Ramos (cell line): ENCODE measurements around the gene PTGIS.

Experiments used
- in situ Hi-C: fragments of 300-500 bp; cut with MboI; formaldehyde crosslinking; loops from one replicate; pipeline ENCODE4 v1.14.3; 2022; ENCODE audit warnings: low sequenced_read_pairs; ENCODE audit not compliant: unreplicated experiment

PTGIS gene

DNA sequence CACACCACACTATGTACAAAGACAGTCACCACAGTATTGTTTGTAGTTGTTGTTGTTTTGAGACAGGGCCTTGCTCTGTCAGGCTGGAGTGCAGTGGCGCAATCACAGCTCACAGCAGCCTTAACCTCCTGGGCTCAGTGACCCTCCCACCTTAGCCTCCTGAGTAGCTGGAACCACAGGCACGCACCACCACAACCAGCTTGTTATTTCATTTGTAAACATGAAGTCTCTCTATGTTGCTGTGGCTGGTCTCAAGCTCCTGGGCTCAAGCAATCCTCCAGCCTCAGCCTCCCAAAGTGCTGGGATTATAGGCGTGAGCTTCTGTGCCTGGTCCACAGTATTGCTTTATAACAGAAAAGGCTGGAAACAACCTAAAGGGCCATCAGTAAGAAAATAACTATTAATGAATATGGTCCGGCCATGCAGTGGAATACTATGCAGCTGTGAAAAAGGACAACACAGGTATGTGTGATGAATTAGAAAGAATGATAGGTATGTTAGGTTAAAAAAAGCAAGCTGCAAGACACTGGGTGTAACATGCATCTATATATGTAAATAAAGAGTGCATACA lies 30.0 kb upstream of the PTGIS start:
- in situ Hi-C loops: no loop called here

DNA sequence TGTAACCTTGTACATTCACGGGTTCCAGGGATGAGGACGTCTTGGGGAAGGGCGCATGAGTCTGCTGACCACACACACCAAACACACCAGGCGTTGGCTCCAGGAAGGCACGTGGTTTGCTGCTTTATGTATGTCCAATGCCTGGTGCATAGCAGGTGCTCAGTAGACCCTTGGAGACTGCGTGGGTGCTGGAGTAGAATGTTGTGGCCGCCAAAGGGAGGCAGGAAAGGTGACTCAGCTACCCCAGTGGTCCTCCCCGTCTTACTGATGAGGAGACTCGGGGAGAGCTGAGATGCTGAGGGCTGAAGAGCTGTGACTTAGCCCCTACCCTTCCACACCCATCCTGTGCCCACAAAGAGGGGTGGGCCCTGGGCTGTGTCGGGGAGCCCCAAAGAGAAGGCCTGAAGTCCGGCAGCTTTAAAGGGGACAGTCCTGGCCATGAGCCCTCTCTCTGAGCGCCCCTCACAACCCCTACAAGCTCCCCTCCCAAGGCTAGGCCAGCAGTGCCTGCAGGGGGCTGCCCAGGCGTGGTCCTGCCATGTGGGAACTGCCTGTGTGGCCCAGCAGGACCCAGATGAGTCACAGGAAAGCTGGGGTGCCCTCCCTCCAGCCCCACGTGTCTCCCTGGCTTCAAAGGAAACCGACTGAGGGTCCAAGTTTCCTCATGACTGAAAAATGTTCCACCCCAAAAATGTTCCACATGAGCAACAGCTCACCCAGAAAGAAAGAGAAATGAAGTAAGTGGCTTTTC lies 28.0 kb upstream of the PTGIS start:
- in situ Hi-C loops: no loop called here

DNA sequence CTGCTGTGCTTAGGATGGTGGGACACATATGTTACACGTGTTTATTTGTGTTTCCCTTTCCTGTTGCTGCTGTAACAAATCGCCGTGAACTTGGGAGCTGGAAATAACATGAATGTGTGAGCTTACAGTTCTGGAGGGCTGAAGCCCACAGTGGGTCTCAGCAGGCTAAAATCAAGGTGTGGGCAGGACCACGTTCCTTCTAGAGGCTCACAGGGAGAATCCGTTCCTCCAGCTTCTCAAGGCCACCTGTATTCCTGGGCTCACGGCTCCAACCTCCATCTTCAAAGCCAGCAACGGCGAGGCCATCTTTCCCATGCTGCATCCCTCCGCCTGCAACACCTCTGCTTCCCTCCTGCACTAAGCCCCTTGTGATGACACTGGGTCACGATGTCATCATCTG lies 27.4 kb upstream of the PTGIS start:
- in situ Hi-C loops: no loop called here

DNA sequence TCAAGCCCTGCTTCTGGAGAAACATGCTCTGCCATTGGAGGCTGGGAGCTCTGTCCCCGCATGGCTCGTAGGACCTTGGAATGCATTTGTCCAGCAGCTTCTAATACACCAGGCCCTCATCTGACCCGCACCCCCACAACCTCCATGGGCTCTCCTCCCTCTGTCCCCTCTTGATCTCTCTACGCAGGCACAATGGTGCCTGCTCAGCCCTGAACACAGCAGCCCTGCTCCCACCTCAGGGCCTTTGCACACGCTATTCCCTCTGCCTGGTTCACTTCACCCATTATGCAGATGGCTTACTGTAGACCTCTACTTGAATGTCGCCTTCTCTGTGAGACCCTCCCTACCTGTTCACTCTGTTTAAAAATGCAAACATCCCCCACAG lies 27.0 kb upstream of the PTGIS start:
- in situ Hi-C loops: no loop called here

DNA sequence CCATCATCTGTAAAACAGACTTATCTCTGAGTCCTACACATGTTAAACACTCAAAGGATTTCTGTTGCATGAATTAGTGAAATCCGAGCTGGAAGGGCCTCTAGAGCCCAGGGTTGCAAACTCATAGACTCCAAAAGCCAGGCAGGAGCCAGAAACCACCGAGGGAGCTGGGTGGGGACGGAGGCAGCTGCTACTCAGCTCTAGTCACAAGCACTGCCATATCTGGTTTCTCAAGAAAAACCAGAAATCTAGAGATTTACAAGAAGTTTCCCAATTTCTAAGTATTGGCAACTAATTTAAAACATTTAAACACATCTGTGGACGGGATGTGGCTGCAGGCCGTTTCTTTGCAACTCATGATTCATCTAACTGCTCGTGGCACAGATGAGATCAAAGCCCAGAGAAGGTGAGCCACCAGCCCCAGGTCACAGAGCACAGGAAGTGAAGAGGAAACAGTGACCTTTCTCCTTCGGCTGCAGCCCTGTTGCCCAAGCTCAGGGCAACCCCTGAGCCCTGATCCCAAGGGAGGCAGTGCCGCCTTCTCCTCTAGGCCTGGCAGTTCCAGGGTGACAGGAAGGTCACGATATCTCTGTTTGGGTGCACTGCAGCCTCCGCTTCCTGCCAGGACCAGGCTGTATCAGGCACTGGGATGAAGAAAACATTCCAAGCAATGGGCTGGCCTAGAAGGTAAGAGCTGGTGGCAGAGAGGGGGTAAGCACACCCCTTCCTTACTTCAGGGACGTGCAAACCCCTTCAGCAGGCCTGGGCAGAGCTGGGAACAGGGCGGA lies 26.4 kb upstream of the PTGIS start:
- in situ Hi-C loops: no loop called here

DNA sequence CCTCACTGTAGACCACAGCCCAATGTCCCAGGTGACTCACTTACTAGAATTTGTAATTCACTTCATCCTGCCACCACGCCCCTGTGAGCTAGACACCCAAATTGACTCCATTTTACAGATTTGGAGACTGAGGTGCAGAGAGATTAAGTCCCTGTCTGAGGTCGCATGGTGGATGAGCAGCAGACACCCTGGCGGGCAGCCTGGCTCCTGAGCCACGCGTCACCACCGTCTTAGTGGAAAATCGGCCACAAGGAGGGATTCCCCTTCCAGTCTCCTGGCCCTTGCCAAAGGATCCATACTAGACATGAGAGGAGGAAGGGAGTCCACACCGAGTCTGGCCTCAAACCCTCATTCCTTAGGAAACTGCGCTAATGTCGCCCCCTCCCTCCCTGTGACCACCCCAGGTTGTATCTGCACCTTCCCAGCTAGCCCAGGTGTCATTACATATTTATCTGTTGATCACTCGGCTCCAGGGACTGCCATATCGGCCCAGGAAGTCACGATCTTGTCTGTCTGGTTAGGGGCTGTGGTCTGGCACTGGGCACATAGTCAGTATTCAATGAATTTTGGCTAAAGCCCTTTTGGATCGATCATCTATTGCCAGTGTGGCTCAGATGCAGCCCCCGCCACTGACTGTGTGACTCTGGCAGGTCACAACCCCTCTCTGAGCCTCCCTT lies 25.7 kb upstream of the PTGIS start:
- in situ Hi-C loops: no loop called here

DNA sequence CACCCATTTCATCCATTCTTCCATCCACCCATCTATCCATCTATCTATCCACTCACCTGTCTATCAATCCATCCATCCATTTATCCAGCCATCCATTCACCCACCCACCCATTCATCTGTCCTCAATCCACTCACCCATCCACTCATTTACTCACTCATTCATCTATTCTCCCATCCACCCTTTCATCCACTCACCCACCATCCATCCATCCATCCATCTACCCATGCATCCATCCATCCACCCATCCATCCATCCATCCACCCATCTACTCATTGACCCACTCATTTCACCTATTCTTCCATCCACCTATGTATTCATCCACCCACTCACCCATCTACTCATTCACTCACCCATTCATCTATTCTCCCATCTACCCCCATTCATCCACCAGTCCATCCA lies 24.2 kb upstream of the PTGIS start:
- in situ Hi-C loops: no loop called here

DNA sequence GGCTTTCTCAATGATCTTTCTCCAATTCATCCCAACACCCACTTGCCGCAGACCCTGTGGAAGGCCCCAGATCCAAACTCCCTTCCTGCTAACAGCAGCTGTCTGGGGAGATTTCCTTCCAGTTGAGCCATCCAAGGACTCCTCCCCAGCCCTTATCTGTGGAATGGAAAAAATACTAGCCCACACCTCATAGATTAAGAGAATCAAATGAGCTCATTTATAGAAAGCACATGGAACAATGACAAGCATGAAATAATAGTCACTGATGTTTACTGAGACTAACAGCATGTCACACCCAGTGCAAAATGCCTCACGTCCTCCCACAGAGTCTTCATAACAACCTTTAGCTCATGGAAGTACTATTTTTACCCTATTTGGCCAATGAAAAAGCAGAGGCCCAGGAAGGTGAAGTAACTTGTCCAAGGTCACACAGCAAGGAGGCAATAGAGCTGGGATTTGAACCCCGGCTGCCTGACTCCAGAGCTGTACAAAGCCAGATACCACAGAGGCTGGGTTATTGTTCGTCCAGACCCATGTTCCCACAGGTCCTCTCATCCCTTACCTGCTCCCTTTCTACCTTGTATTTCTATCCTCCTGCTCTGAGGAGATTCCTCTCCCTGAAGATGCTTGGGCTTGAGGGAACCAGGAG lies 23.4 kb upstream of the PTGIS start:
- in situ Hi-C loops: no loop called here

DNA sequence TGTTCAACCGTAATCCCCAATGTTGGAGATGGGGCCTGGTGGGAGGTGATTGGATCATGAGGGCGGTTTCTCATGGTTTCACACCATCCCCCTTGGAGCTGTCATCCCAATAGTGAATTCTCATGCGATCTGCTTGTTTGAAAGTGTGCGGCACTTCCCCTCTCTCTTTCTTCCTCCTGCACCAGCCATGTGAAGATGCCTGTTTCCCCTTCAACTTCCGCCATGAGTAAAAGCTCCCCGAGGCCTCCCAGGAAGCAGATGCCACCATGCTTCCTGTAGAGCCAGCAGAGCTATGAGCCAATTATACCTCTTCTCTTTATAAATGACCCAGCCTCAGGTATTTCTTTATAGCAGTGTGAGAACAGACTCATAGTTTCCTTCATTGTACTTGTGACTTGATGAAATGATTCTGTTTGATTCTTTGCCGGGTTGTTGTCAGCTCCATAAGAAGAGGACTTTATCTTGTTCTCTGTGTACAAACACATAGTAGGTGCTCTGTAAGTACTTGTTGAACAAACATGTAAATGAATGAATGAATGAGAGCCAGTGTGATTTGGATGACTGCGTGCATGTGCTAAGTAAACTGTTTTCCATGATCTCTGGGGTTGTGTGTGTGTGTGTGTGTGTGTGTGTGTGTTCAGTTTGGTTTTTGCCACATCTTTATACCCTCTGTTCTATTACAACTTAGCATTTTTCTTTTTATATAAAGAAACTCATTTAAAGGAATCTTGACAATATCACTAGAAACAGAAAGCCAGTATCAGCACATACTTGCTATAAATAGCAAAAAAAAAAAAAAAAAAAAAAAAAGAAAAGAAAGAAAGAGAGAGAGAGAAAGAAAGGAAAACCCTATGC lies 22.5 kb upstream of the PTGIS start:
- in situ Hi-C loops: no loop called here

DNA sequence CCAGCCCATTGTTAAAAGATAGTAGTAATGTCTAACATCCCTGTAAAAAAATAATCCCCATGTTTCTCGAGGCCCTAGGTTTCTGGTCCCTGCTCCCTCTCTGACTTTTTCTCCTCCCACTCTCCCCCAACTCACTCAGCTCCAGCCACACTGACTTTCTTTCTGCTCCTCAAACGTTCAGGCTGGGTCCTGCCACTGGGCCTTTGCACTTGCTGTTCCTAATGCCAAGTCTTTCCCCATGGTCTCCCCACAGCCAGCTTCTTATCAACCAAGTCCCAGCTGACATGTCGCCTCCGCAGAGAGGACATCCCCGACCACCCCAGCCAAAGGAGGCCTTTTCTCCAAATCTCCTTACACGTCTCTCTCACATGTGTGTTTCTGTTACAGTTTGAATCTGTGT lies 21.8 kb upstream of the PTGIS start:
- in situ Hi-C loops: no loop called here

DNA sequence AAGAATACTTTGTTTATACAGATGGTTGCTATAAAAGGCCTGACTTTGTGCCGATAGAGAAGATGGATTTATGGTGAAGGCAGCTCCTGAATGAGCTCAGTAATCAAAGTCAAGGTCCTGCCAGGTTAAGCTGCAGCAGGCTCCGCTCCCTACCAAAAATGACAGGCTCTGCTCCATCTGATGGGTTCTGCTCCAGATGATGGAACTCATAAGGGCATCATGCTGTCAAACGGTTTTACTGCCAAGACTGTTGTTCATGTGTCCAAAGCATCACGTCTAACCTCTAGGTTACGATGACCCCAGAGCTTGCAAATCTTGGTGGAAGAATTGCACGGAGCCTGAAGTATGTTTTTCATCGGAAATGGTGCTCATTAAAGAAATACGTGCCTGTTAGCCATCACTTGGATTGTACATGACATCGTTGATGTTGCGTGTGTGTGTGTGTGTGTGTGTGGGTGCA lies 19.2 kb upstream of the PTGIS start:
- in situ Hi-C loops: no loop called here

DNA sequence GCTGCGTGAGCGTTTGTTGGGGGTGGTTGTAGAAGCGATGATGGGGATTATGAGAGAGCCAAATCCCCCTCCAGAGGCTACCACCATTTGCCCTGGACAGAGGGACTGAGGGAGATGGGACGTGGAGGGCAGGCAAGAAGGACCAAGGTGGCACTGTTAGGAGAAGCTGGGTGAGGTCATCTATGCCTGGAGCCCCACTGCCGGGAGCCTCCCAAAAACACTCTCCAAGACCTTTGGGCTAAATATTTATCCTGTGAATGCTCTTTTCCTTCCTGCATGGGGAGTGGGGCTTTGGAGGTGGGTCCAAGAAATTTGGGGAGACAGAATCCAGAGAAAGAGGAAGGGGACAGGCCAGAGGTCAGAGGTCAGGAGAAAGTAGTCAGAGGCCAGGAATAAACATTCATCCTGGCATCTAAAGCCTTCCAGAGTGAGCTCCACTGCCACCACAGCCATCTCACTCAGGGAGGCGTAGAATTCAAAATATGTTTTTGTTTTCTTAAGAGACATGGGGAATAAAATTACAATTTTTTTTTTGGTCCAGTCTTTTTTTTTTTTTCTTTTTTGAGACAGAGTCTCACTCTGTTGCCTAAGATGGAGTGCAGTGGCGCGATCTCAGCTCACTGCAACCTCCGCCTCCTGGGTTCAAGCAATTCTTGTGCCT lies 17.8 kb upstream of the PTGIS start:
- in situ Hi-C loops: no loop called here

DNA sequence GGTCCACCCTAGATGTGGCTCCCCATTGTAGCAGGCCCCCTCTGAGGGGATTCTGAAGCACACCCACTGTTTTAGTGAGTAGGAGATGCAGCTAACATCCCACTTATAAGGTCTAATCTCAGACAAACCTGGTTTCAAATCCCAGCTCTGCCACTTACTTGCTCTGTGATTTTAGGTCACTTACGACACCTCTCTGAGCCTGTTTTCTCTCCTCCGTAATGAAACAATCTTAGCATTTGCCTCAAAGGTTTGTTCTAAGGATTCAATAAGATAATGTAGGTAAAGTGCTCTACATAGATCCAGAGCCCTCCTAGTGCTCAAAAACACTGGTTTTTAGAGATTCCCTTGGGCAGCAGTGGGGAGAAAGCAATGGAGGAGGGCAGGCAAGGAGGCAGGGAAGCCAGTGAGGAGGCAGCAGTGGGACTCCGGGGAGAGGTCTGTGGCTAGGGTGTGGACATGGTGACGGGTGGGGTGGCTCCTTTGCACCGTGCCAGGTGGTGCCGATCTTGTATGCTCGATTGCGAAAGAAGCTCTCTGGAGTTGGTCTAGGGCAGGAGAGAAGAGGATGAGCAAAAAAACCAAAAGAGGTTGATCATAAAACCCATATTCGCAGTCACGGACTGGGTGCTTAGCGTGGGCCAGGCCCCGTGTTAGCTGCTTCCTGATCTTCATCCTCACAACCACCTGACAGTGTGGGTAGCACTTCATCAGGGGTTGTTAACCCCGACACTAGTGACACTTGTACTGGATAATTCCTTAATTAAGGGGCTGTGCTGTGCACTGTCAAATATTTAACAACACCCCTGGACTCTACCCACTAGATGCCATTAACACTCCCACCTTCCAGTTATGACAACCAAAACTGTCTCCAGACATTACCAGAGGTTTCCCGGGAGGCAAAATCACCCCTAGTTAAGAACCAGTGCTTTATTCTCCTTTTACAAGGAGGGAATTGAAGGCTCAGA lies 16.8 kb upstream of the PTGIS start:
- in situ Hi-C loops: no loop called here

DNA sequence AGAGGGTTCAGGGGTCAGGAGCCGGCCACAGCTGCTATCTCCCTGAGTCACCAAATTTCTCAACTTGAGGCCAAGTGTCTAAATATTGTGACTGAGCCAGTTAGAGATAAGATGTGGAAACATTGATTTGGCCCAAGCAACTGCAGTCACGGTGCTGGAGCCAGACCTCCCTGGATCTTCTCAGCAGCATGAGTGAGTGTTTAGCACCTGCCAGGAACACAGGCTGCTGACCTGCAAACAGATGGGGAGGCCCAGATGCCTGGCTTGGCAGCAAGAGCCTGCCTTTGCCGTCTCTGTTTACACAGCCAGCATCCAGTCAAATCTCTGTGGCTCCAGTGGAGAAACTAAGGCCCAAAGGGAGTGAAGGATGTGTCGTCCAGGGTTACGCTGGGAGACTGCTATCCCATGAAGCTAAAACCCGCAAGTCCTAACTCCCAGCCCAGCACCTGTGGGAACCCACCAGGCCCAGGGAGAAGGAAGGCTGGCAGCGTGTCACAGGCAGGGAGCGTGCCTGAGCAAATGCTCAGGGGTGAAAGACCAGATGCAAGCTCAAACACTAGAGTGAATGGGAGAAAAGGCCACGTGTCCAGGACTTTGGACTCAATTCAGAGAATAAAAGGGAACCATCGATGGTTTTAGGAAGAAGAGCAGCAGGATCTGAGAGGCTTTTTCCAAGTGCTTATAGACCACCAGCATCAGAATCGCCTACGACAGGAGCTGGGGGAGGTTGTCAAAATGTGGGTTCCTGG lies 15.9 kb upstream of the PTGIS start:
- in situ Hi-C loops: no loop called here

DNA sequence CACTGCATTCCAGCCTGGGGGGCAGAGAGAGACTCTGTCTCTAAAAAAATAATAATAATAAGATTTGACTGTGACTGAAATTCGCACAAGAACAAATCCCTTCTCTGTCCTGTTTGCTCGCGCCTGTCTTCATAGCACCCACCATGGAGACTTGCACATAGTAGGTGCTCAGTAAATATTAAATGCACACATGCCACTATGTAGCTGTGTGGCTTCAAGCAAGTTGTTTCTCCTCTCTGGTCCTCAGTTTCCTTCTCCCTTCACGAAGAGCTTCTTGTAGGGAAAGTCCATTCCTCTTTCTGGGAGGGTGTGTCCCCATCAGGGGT lies 15.4 kb upstream of the PTGIS start:
- in situ Hi-C loops: no loop called here

DNA sequence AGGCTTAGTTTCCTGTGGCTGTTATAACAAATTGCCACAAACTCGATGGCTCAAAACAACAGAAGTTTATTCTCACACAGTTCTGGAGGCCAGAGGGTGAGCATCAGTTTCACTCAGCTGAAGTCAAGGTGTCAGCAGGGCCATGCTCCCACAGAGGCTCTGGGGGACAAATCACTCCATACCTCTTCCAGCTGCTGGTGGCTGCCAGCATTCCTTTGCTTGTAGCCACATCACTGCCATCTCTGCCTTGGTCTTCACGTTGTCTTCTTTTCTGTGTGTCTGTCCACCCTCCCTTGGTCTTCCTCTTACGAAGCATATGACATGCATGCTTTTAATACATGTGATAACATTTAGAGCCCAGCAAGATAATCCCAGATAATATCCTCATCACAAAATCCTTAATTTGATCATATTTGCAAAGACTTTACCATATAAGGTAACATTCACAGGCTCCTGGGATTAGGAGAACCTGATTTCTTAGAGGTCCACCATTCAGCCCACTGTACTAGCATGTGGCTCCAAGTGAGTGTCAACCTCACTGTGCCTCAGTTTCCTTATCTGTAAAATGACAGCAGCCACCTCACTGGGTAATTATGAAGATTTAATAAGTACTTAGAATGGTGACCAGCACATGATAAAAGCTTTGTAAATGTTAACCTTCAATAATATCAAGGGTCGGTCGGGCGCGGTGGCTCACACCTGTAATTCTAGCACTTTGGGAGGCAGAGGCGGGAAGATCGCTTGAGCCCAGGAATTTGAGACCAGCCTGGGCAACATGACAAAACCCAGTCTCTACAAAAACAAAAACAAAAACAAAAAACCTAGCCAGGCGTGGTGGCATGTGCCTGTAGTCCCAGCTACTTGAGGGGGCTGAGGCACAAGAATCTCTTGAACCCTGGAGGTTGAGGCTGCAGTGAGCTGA lies 14.7 kb upstream of the PTGIS start:
- in situ Hi-C loops: no loop called here
